Trophoblast cell (in vitro differentiated cells and primary cell): ENCODE measurements around the gene TBL3.

Experiments used
- DNase-seq, 2 donors: peaks; one replicate each; pipeline ENCODE4 v3.0.0-alpha.2; 2016
- H2AFZ ChIP-seq: 2 replicates; pipeline ENCODE4 v1.6.1; 2013; ENCODE audit warnings: low read length, moderate library complexity, mild to moderate bottlenecking; ENCODE audit not compliant: insufficient read depth, poor library complexity
- H2AK5ac ChIP-seq: 2 replicates; pipeline ENCODE4 v1.6.1; 2013; ENCODE audit warnings: mild to moderate bottlenecking, low read length
- H2BK120ac ChIP-seq: 2 replicates; pipeline ENCODE4 v1.6.1; 2013; ENCODE audit warnings: low read length, mild to moderate bottlenecking, moderate library complexity; ENCODE audit not compliant: insufficient read depth, poor library complexity
- H2BK12ac ChIP-seq: 2 replicates; pipeline ENCODE4 v1.6.1; 2013; ENCODE audit warnings: mild to moderate bottlenecking, low read length, moderate library complexity
- H2BK5ac ChIP-seq: 2 replicates; pipeline ENCODE4 v1.6.1; 2013; ENCODE audit warnings: low read length, low read depth, moderate library complexity, mild to moderate bottlenecking; ENCODE audit not compliant: poor library complexity
- H3K14ac ChIP-seq: 2 replicates; pipeline ENCODE4 v1.6.1; 2013; ENCODE audit warnings: mild to moderate bottlenecking, low read length
- H3K18ac ChIP-seq: 2 replicates; pipeline ENCODE4 v1.6.1; 2013; ENCODE audit warnings: mild to moderate bottlenecking, low read length
- H3K23ac ChIP-seq: 2 replicates; pipeline ENCODE4 v1.6.1; 2013; ENCODE audit warnings: low read length
- H3K27ac ChIP-seq: 2 replicates; pipeline ENCODE4 v1.5.1; 2013; ENCODE audit warnings: low read depth, mild to moderate bottlenecking, inconsistent platforms, low read length, moderate library complexity
- H3K27me3 ChIP-seq: 2 replicates; pipeline ENCODE4 v1.6.1; 2013; ENCODE audit warnings: inconsistent platforms, mild to moderate bottlenecking, low read length, moderate library complexity; ENCODE audit not compliant: insufficient read depth
- H3K36me3 ChIP-seq, 2 experiments: 1 replicate in 1 of 2; 2 replicates in 1 of 2; pipeline ENCODE4 v1.6.1; 2013; ENCODE audit warnings: low read length in 2 of 2, mild to moderate bottlenecking in 2 of 2, moderate library complexity in 1 of 2; ENCODE audit not compliant: insufficient read depth in 2 of 2, control insufficient read depth in 1 of 2
- H3K4ac ChIP-seq: 2 replicates; pipeline ENCODE4 v1.6.1; 2013; ENCODE audit warnings: low read depth, mild to moderate bottlenecking, low read length, moderate library complexity
- H3K4me1 ChIP-seq, 2 experiments: 1 replicate in 1 of 2; 2 replicates in 1 of 2; pipeline ENCODE4 v1.6.1; 2013; ENCODE audit warnings: low read length in 2 of 2, mild to moderate bottlenecking in 2 of 2, moderate library complexity in 1 of 2; ENCODE audit not compliant: insufficient read depth in 2 of 2, control insufficient read depth in 1 of 2
- H3K4me2 ChIP-seq: 2 replicates; pipeline ENCODE4 v1.6.1; 2013; ENCODE audit warnings: inconsistent platforms, mild to moderate bottlenecking, low read length, moderate library complexity
- H3K4me3 ChIP-seq: 2 replicates; pipeline ENCODE4 v1.5.1; 2013; ENCODE audit warnings: mild to moderate bottlenecking, low read depth, low read length, inconsistent platforms
- H3K79me1 ChIP-seq: one replicate; pipeline ENCODE4 v1.6.1; 2013; ENCODE audit warnings: low read length
- H3K79me2 ChIP-seq: 2 replicates; pipeline ENCODE4 v1.6.1; 2013; ENCODE audit warnings: low read length, mild to moderate bottlenecking; ENCODE audit not compliant: control insufficient read depth, insufficient read depth, poor library complexity
- H3K9ac ChIP-seq: 2 replicates; pipeline ENCODE4 v1.6.1; 2013; ENCODE audit warnings: mild to moderate bottlenecking, low read length
- H3K9me3 ChIP-seq: 2 replicates; pipeline ENCODE4 v1.6.1; 2013; ENCODE audit warnings: low read depth, mild to moderate bottlenecking, control low read depth, inconsistent platforms, low read length; ENCODE audit not compliant: insufficient read depth
- H4K12ac ChIP-seq: 2 replicates; pipeline ENCODE4 v1.6.1; 2013; ENCODE audit warnings: low read depth, mild to moderate bottlenecking, low read length, moderate library complexity
- H4K8ac ChIP-seq: 2 replicates; pipeline ENCODE4 v1.6.1; 2013; ENCODE audit warnings: low read depth, mild to moderate bottlenecking, low read length, moderate library complexity
- H4K91ac ChIP-seq: one replicate; pipeline ENCODE4 v1.6.1; 2013; ENCODE audit warnings: low read depth, mild to moderate bottlenecking, low read length, moderate library complexity
- WGBS: extraction: QIAGEN DNeasy Blood & Tissue Kit; methylation state at CpG from one replicate; pipeline ENCODE4 v1.1.7; 2013; ENCODE audit warnings: missing lambda C conversion rate; ENCODE audit not compliant: insufficient read length, insufficient coverage; ENCODE audit errors: extremely low coverage; 5-methylcytosine and 5-hydroxymethylcytosine counted together

The TBL3 gene

DNA sequence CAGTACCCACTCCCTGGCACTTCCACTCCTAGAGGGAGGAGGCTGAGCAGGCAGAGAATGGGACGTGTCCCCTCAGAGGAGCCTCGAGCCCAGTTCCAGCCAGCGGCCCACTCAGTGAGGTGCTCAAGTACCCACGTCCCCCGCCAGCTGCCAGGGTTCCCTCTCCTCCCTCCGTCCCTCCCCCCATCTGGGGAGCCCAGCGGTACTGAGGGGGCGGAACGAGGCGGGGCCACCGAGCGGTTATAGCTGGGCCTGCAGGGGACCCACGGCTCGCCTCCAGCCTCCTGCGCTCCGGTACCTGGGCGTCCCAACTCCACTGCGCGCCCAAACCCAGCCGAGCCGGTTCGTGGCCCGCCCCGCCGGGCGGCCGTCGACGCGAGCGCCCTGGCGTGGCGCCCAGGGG lies 47.7 kb downstream of the TBL3 start, which contains the start of gene NPW:
NPW (plus strand) TSS at position 268 of the 403 bp plus-strand sequence.
- Histone ChIP-seq H4K12ac (no peak within 1 kb of the TSS), H3K4ac (no peak within 1 kb of the TSS), H3K79me2 (peaks cover 3% of the 10 kb centered on the region), H2BK5ac (no peak within 1 kb of the TSS), H2AK5ac (no peak within 1 kb of the TSS), H4K8ac (no peak within 1 kb of the TSS), H3K36me3 (no peaks in the 10 kb centered on the region), H3K79me1 (peaks cover 10% of the 10 kb centered on the region), H3K4me3 (no peak within 1 kb of the TSS), H3K27me3 (peaks cover 22% of the 10 kb centered on the region), H3K4me2 (peak within 1 kb of the TSS; percentile 29), H3K27ac (no peak within 1 kb of the TSS), H2BK12ac (no peak within 1 kb of the TSS), H3K9ac (no peak within 1 kb of the TSS), H3K4me1 (peaks cover 18 to 21% of the 10 kb centered on the region in 2 experiments), H4K91ac (no peak within 1 kb of the TSS), H3K14ac (no peak within 1 kb of the TSS), H3K23ac (no peak within 1 kb of the TSS), H2AFZ (no peak within 1 kb of the TSS), H2BK120ac (no peak within 1 kb of the TSS), H3K9me3 (peaks cover 2% of the 10 kb centered on the region), H3K18ac (no peak within 1 kb of the TSS)
- no CpG with 5 or more reads among the region's 33 CpGs for WGBS
- DNase-seq = no peak

DNA sequence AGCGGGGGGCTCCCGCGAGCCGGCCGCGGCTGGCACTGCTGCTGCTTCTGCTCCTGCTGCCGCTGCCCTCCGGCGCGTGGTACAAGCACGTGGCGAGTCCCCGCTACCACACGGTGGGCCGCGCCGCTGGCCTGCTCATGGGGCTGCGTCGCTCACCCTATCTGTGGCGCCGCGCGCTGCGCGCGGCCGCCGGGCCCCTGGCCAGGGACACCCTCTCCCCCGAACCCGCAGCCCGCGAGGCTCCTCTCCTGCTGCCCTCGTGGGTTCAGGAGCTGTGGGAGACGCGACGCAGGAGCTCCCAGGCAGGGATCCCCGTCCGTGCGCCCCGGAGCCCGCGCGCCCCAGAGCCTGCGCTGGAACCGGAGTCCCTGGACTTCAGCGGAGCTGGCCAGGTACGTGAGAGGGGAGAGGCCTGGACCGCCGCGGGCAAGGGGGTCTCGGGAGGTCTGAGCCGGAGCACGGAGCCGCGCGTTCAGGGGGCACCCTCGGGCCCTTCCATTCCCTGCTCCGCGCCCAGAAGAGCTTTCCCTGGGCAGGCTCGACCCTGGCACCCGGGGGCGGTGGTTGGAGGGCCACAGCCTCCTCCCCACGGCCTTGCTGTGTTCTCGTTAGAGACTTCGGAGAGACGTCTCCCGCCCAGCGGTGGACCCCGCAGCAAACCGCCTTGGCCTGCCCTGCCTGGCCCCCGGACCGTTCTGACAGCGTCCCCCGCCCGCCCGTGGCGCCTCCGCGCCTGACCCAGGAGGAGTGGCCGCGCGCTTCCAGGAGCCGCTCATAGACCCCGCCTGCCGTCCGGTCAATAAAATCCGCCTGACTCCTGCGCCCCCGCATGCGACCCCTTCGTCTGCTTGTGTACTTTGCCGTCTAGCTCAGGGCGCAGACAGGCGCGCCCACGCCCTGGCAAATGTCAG lies 48.3 kb downstream of the TBL3 start:
- H2AK5ac ChIP-seq = no peak overlapping the region
- no peak overlapping the region for H2BK5ac ChIP-seq
- H3K27ac ChIP-seq = no peak overlapping the region
- H3K4me1 ChIP-seq = peaks cover 18 to 21% of the 10 kb centered on the region in 2 experiments
- H3K4me2 ChIP-seq = peak overlapping the region; percentile 29
- no peak overlapping the region for H3K9ac ChIP-seq
- no peak overlapping the region for H4K91ac ChIP-seq
- peaks cover 2% of the 10 kb centered on the region for H3K9me3 ChIP-seq
- DNase-seq = no peak
- H3K36me3 ChIP-seq = no peaks in the 10 kb centered on the region
- H2BK120ac ChIP-seq = no peak overlapping the region
- H3K79me1 ChIP-seq = peaks cover 10% of the 10 kb centered on the region
- H4K8ac ChIP-seq = no peak overlapping the region
- no peak overlapping the region for H3K18ac ChIP-seq
- no peak overlapping the region for H4K12ac ChIP-seq
- H2AFZ ChIP-seq = no peak overlapping the region
- no peak overlapping the region for H3K4ac ChIP-seq
- H3K27me3 ChIP-seq = peaks cover 22% of the 10 kb centered on the region
- H3K79me2 ChIP-seq = peaks cover 3% of the 10 kb centered on the region
- no CpG with 5 or more reads among the region's 96 CpGs for WGBS
- no peak overlapping the region for H3K23ac ChIP-seq
- no peak overlapping the region for H3K4me3 ChIP-seq
- H3K14ac ChIP-seq = no peak overlapping the region
- H2BK12ac ChIP-seq = no peak overlapping the region

- peaks cover 25 to 28% of the 10 kb centered on the region in 2 experiments for H3K4me1 ChIP-seq
Measured at GRCh38 chr16:2022723-2023091, 50.9 kb downstream of the TBL3 start.

GRCh38 chr16:2023092-2024031 lies 51.5 kb downstream of the TBL3 start:
- peak overlapping the region; percentile 23 for H2AFZ ChIP-seq
- H2BK120ac ChIP-seq = peak overlapping the region; percentile 24
- H2AK5ac ChIP-seq = peak overlapping the region; percentile 12
- peaks cover 20% of the 10 kb centered on the region for H3K27me3 ChIP-seq
- no peak overlapping the region for H3K23ac ChIP-seq
- H4K91ac ChIP-seq = peak overlapping the region; percentile 65
- H3K79me1 ChIP-seq = peaks cover 18% of the 10 kb centered on the region
- peak overlapping the region; percentile 63 for H3K14ac ChIP-seq
- peaks cover 5% of the 10 kb centered on the region for H3K9me3 ChIP-seq
- no peaks in the 10 kb centered on the region for H3K36me3 ChIP-seq
- peak overlapping the region; percentile 25 for H3K18ac ChIP-seq
- peak overlapping the region; percentile 48 for H2BK5ac ChIP-seq
- H3K4ac ChIP-seq = peak overlapping the region; percentile 26
- H3K4me1 ChIP-seq = peaks cover 29 to 31% of the 10 kb centered on the region in 2 experiments
- H3K79me2 ChIP-seq = peaks cover 3% of the 10 kb centered on the region
- H4K8ac ChIP-seq = peak overlapping the region; percentile 82
- H3K27ac ChIP-seq = peak overlapping the region; percentile 76
- peak overlapping the region; percentile 62 for H2BK12ac ChIP-seq
- H3K4me3 ChIP-seq = peak overlapping the region; percentile 44
- H3K9ac ChIP-seq = peak overlapping the region; percentile 48
- H3K4me2 ChIP-seq = peak overlapping the region; percentile 78
- H4K12ac ChIP-seq = peak overlapping the region; percentile 54
- no CpG with 5 or more reads among the region's 53 CpGs for whole genome bisulfite sequencing
- DNase-seq = peak; percentile 84 to 96

More at GRCh38 chr16:2022723-2023091, 50.9 kb downstream of the TBL3 start:
- Histone ChIP-seq H3K27me3 (peaks cover 22% of the 10 kb centered on the region), H4K91ac (peak overlapping the region; percentile 65), H3K14ac (peak overlapping the region; percentile 35), H3K27ac (peak overlapping the region; percentile 76), H3K4ac (peak overlapping the region; percentile 13), H3K18ac (no peak overlapping the region), H3K4me2 (peak overlapping the region; percentile 78), H2BK5ac (peak overlapping the region; percentile 10), H3K79me1 (peaks cover 18% of the 10 kb centered on the region), H2BK120ac (peak overlapping the region; percentile 16), H4K12ac (peak overlapping the region; percentile 5), H3K79me2 (peaks cover 3% of the 10 kb centered on the region), H3K23ac (no peak overlapping the region), H3K9ac (peak overlapping the region; percentile 48), H2AFZ (peak overlapping the region; percentile 23), H3K36me3 (no peaks in the 10 kb centered on the region), H3K9me3 (peaks cover 5% of the 10 kb centered on the region), H3K4me3 (peak overlapping the region; percentile 44), H4K8ac (peak overlapping the region; percentile 63), H2BK12ac (no peak overlapping the region), H2AK5ac (no peak overlapping the region)
- DNase-seq = peak in 1 of 2 donors; percentile 47
- no CpG with 5 or more reads among the region's 14 CpGs for WGBS
